Vagina (tissue), 2 donors: Measurements from ENCODE around the gene TBC1D22A.

Experiments
- POLR2AphosphoS5 ChIP-seq, 2 donors: sonication (generic); formaldehyde crosslinking; IDR thresholded peaks; one replicate each; pipeline ENCODE4 v1.9.0; 2017; ENCODE audit warnings: antibody characterized with exemption in 2 of 2, mild to moderate bottlenecking in 2 of 2, low read depth in 1 of 2; ENCODE audit not compliant: insufficient read depth in 1 of 2
- TF ChIP-seq, protein P1 (sequence below), 3 experiments: fragments of 450-650 bp in 2 of 3; fragments of 200-600 bp in 1 of 3; sonication (generic) in 1 of 3; IDR thresholded peaks; one replicate each; pipeline ENCODE4 v1.5.1; 2017 to 2019; ENCODE audit warnings: antibody characterized with exemption in 3 of 3, mild to moderate bottlenecking in 2 of 3, moderate library complexity in 2 of 3

DNA sequence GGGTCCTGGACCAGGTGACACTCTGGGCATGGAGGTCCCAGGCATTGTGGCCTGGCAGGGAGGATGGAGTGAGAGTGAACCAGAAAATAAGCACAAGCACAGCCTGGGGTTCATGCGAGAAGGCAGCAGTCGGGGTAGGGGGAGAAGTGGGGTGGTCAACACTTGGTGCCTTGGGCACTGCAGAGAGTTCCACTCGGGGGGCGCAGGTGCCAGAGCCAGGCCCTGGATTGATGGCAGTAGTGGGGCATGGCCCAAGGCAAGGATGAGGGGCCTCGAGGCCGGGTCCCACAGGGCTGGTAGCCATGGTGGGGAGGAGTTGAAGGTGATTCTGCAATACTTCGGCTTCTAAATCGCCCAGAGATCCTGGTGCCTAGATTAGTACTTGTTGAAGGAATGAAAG is 372.9 kb downstream of the TBC1D22A start:
- TF ChIP-seq, protein P1, sequence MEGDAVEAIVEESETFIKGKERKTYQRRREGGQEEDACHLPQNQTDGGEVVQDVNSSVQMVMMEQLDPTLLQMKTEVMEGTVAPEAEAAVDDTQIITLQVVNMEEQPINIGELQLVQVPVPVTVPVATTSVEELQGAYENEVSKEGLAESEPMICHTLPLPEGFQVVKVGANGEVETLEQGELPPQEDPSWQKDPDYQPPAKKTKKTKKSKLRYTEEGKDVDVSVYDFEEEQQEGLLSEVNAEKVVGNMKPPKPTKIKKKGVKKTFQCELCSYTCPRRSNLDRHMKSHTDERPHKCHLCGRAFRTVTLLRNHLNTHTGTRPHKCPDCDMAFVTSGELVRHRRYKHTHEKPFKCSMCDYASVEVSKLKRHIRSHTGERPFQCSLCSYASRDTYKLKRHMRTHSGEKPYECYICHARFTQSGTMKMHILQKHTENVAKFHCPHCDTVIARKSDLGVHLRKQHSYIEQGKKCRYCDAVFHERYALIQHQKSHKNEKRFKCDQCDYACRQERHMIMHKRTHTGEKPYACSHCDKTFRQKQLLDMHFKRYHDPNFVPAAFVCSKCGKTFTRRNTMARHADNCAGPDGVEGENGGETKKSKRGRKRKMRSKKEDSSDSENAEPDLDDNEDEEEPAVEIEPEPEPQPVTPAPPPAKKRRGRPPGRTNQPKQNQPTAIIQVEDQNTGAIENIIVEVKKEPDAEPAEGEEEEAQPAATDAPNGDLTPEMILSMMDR (IDR thresholded peaks at IDR 0.05) = no peak
- TF ChIP-seq POLR2AphosphoS5 (IDR thresholded peaks at IDR 0.05; ENCODE audit: insufficient read depth in 1 of 2, low read depth in 1 of 2) = no peak
